Ramos (cell line): ENCODE measurements around the gene VDAC2.
"Not testable (repeated sequence)": the region's sequence is repeated elsewhere in the genome, so short reads cannot be mapped to it uniquely, and the experiment has no call there.

ENCODE experiments used
- in situ Hi-C: fragments of 300-500 bp; cut with MboI; formaldehyde crosslinking; loops from one replicate; pipeline ENCODE4 v1.14.3; 2022; ENCODE audit warnings: low sequenced_read_pairs; ENCODE audit not compliant: unreplicated experiment

Gene VDAC2, protein sequence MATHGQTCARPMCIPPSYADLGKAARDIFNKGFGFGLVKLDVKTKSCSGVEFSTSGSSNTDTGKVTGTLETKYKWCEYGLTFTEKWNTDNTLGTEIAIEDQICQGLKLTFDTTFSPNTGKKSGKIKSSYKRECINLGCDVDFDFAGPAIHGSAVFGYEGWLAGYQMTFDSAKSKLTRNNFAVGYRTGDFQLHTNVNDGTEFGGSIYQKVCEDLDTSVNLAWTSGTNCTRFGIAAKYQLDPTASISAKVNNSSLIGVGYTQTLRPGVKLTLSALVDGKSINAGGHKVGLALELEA

DNA sequence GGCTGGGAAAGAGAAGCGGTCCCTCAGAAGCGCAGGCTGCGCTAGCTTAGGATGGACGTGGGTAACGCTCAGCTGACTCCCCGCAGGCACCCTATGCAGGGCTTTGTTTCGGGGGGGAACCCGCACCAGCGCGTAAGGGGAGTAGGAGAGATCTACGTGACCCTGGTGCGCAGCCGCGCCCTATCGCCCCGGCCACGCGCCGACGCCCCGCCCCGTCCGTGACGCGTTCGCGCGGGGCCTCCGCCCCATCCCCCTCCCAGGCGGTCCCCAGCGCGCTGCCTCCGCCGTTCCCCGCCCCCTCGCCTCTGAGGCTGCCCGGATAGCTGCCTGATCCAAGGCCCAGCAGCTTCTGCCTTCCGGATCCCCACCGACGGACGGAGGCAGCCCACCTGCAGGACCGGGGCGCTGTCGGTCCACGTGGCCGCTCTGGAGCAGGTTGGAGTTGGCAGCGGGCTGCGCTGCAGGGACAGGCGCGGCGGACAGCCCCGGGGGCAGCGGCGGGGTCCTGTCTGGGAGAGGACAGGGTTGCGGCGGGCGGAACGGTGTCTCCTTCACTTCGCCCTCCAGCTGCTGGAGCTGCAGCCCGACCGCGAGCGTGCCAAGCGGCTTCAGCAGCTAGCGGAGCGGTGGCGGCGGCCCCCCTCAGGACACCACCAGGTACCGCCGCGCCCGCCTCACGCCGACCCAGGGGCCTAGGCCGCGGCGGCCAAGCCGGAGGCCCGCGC, at the start of gene VDAC2:
TSS of gene VDAC2 (plus strand) at position 515 of the 725 bp plus-strand sequence. CDS start 363 bp downstream, outside the sequence.
- in situ Hi-C loops: no loop called here

DNA sequence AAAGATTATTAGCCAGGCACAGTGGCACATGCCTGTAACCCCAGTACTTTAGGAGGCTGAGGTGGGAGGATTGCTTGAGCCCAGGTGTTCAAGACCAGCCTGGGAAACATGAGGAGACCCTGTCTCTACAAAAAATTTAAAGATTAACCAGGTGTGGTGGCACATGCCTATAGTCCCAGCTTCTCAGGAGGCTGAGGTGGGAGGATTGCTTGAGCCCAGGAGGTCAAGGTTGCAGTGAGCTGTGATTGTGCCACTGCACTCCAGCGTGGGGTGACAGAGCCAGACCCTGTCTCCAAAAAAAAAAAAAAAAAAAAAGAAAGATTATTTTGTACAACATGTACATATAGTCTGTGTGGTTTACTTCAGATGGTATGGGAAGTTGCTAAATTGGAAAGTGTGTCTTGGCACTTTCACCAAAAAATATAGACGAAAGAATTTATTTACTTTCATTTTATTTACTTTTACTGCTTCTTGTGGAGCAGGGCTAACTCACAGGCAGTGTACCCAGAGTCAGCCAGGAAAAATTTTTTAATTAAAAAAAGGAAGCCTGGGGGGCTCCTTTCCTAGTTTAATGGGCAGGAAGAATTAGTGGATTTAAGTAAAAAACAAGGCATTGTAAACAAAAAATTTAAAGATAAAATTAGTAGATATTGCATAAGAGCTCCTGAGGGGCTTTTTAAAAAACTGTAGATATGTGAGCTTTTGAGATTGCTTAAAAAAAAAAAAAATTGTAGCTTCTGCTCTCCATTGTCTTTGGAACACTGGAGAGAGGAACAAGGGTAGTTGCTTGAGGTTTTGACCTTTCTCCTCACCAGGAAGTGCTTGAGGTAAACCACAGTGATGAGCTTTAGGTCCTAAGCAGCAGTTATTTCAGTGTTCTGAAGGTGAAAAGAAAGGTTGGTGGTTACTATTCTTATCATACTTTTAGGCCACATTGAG, 44.6 kb upstream of the VDAC2 start:
- in situ Hi-C loops: no loop called here

DNA sequence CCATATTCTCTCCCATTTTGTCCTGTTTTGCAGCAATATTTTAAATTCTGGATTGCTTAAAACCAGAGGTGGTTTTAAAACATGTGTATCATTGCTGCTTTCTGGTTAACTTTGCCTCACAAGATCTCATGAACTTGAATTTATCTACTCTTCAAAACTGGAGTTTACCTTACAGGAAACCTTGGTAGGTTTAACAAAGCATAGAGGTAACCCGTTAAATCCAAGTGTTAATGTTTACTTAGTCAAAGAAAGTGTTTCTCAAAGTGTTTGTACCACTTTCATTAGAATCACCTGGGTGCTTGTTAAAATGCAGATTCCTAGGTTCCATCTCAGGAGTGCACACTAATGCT, 44.0 kb upstream of the VDAC2 start:
- in situ Hi-C loops: no loop called here

DNA sequence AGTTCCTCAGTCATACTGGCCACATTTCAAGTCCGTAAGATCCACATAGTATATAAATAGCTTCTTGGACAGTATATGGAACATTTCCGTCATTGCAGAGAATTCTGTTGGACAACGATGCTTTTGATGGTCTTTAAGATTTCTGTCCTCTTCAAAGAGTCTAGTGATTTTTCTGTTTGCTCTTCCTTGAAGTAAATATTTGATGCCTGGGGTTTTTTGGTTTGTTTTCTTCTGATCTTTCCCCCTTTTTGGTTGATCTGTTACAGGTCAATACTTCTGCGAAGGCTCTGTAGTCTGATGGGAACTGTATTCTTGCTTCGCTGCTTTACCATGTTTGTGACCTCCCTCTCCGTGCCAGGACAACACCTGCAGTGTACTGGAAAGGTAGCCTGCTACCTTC, 42.3 kb upstream of the VDAC2 start:
- in situ Hi-C loops: no loop called here

DNA sequence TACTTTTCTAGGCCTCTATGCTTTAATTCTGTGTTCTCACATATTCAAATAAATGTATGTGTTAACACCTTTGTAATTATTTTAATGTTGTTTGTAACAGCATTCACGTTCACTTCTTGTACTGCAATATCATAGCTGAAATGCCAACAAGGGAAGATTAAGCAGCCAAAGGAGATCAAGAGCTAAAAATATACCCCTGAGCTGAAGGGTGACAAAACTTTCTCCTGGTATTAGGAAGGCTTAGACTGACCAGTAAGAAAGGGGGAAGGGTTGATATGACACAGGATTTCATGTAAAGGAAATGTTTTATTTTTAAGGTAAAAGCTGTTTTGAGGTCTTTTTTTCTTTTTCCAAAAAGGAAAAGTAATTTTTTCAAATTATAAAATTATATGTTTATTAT, 40.4 kb upstream of the VDAC2 start:
- in situ Hi-C loops: no loop called here

DNA sequence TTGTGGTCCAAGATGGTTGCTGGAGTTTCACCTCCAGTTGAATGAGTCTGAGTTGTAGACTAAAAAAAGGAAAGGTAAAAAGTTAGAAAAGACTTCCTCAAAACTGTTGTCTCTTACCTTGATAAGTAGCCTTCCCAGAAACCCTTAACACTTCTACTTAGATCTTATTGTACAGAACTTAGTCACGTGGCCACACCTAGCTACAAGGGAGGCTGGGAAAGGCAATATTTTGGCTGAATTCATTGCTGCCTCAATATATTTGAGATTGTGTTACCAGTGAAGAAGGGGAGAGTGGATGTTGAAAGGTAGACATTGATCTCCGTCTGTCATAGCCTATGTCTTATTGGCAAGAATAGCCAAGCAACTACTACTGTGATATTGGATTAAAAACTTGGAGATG, 35.5 kb upstream of the VDAC2 start:
- in situ Hi-C loops: no loop called here

DNA sequence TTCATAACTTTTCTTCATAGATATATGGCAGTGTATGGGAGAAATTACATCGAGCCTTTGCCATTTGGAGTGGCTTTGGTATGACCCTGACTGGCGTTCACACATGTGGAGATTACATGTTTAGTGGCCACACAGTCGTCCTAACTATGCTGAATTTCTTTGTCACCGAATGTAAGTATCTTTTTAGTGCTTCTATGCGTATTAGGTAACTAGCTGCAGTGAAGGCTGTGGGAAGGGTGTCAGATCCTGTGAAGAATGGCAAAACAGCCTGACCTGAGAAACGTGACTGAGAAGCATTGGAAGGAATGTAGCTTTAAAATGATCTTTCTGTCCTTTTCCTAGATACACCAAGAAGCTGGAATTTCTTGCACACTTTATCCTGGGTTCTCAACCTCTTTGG, 34.5 kb upstream of the VDAC2 start:
- in situ Hi-C loops: no loop called here

DNA sequence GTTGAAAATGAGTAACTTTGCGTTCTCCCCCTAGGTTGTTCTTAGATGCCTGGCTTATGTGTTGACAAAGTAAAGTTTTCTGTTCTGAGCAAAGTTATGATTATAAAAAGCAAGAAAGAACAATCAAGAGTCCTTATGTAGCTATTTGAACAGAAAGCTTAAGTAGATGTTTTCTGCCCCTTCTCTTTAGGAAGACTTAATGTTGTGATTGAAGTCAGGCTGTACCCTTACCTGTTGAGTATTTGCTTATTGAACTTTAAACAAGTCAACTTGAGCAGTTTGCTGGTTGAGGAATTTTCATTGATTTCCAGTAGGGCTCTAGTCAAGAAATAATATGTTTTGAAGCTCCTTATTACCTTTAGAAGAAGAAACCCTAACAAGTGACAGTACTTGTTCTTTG, 33.9 kb upstream of the VDAC2 start:
- in situ Hi-C loops: no loop called here

DNA sequence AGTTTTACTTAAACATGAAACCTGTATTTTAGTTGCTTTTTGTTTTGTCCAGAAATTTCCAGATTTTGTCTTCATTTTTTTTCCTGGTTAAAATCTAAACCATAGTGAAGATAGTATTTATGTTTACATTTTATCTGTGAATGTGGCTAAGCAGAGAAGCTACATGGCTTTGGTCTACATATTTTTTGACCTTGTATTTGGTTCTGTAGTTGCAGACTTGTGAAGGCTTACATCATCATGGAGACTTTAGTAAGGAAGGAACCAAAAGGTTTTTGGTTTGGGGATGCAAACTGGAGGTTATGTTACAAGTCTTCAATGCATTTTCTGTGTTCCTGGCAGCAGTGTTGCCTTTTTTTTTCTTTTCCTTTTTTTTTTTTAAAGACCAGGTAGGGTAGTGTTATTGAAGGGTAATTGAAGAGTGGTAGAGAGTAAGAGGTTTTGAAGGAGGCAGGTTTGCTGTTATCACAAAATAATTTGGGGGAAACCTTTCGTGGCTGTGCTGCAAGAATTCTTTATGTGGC, 30.9 kb upstream of the VDAC2 start:
- in situ Hi-C loops: no loop called here

DNA sequence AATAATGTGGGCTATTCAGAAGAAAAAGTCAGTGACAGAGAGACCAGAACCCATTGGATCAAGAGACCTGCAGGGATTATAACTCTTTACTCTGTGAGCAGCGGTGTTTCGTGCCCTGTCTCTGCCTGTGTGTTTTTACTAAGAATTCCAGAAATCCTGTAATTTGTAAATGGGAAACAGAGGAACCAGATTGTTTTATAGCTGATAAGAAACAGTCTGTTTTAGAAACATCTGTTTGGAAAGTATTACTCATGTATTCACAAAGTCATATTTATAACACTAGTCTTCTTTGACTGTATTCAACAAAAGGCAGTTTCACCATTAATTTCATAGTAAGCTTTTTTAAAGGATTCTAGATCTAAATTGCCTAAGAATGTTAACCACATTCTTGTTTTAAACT, 30.0 kb upstream of the VDAC2 start:
- in situ Hi-C loops: no loop called here

DNA sequence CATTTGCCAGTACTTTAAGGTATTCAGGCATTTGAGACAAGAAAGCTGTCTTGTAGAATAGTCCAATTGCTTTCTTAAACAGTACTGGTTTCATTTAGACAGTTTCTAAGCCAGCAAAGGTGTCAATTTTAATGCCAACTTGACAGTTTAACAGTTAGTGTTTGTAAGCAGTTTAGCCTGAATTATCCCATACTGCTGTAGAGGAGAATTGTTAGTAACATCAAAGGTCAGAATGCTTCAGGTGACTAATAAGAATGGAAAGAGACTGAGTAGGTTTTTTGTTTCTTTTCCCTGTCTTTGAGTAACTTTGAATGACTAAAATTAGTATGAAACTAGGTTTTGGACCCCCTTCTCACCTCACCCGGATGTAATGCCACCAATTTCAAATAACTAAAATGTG, 29.5 kb upstream of the VDAC2 start:
- in situ Hi-C loops: no loop called here

DNA sequence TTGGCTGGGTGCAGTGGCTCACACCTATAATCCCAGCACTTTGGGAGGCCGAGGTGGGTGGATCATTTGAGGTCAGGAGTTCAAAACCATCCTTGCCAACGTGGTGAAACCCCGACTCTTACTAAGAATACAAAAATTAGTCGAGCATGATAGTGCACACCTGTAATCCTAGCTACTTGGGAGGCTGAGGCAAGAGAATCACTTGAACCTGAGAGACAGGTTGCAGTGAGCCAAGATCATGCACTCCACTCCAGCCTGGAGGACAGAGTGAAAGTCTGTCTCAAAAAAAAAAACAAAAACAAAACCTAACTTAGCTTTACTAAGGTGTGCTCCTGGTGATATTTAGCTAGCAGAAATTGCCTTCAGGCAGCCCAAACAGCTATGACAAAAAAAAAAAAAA, 24.3 kb upstream of the VDAC2 start:
- in situ Hi-C loops: no loop called here

DNA sequence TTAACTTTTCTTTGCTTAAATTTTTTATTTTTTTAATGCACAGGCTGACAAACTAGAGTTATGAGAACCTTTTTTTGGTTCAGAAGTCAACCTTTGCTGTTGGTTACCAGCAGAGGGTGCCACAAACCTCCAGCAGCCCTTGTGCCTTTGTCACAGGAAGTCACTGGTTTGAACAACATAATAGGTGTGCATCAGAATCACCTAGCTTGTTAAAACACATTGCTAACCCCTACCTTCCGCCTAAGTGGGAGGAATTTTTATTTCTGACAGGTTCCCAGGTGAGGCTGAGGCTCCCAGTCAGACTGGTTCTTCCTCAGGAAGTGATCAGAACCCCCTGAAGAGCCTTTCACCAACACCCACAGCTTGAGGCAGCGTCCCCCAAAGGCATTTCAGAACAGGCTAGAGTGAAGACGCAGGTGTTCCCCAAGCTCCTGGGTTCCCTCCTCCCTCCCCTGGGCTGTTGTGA, 22.6 kb upstream of the VDAC2 start:
- in situ Hi-C loops: no loop called here

DNA sequence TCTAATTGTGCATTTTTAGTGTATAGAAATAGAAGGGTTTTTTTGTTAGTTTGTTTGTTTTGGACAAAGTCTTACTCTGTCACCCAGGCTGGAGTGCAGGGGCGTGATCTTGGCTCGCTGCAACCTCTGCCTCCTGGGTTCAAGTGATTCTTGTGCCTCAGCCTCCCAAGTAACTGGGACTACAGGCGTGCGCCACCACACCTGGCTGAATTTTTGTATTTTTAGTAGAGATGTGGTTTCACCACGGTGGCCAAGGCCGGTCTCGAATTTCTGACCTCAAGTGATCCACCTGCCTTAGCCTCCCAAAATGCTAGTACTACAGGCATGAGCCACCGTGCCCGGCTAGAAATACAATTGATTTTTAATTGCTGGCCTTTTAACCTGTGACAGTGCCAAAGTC, 22.1 kb upstream of the VDAC2 start:
- in situ Hi-C loops: not testable (repeated sequence)

DNA sequence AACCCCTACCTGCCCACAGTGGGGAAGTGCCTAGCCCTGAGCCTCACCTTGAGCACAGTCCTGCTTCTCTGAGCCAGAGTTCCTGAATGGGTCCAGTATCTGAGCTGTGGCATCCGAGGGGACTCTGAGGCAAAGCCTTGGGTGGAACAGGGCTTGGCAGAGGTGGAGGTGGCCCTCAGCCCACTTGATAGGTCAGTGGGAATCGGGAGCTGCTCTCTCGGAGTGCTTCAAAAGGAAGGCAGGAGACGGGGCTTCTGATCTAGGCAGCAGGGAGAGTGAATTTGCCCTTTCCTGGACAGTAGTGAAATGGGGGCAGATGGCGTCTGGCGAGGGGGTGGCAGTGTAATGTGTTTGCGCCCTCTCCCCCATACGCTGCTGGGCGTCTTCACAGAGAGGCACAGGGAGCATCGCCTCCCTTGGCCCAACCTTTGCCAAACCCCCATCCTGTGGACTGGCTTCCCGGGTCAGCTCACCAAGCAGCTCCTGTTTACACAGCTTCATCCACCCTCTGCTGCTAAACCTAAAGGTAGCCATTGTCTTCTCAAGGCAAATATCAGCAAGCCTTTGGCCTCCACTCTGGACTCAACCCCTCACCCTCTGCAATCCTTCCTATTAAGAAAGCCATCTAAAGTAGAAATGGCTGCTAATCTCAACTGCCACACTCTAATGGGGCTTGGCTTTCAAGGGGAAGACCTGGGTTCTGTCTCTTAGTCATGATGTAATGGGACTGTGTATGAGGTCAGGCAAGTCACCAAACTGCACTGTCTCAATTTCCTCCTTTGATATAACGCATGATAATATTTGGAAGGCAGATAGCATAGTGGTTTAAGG, 21.1 kb upstream of the VDAC2 start:
- in situ Hi-C loops: no loop called here

DNA sequence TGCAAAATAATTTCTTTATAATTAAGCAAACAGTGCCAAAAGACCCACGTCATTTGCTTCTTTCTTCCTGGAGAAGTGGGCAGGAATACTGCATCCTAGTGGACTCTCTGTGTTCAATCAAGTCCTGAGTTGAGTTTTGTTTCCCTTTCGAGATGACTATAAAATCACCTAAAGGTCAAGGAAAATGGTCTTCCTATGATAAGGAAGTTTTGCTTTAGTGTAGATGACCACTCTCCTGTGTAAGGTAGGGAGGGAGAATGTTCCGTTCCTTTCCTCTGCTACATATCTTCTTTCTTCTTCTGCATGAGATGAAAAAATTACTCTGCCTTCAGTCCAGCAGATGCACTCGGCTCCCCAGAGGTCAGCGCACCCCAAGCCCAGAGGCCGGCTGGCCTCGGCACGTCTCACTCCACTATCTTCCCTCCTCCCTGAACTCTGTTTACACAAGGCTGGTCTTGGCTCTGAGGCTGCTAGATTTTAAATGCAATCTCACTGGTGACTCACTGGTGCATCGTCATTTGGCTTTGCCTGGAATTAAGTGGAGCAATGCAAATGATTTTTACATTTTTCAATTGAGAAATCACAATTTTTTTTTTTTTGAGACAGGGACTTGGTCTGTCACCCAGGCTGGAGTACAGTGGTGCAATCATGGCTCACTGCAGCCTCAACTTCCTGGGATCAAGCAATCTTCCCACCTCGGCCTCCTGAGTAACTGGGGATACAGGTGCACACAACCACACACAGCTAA, 18.6 kb upstream of the VDAC2 start:
- in situ Hi-C loops: no loop called here

DNA sequence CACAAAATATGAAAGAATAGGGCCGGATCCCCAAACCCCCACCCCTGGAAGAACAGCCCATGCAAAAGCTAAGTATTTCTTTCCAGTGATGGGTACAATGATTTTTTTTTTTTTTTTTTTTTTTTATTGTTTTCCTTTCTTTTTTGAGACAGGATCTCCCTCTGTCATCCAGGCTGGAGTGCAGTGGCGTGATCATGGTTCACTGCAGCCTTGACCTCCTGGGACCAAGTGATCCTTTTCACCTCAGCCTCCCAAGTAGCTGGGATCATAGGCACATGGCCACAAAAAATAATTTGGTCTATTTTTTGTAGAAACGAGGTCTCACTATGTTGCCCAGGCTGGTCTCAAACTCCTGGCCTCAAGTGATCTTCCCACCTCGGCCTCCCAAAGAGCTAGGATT, 16.0 kb upstream of the VDAC2 start:
- in situ Hi-C loops: not testable (repeated sequence)

DNA sequence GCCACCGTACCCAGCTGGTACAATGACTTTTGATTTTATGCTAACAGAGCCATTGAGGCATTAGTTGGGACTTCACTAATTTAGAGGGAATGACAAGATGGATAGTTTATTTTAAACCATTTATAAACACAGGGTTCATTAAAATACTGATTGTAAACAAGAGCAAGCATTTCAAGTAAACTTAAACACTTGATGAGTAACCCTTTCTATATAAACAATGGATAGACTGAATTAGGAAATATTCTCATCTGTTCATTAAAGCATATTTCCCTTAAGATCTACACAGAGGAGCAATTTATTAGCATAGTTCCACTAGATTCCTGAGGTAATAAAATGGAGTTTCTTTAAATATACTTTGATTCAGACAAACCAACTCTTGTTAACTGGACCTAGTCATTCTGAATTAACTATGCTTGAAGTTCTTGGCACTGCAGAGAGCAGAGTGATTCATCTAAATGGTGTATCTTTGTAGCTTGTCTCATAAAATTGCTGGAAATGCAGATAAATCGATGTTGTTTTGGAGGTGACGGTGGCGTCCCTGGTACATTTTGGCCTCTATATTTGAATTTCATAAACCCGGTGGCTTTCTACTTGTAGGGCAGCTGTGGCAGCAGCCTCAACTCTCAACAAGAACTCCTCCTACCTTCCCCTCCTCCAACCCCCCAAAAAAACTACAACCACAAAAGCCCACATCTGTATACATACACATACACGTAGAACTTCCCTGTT, 15.4 kb upstream of the VDAC2 start:
- in situ Hi-C loops: no loop called here

DNA sequence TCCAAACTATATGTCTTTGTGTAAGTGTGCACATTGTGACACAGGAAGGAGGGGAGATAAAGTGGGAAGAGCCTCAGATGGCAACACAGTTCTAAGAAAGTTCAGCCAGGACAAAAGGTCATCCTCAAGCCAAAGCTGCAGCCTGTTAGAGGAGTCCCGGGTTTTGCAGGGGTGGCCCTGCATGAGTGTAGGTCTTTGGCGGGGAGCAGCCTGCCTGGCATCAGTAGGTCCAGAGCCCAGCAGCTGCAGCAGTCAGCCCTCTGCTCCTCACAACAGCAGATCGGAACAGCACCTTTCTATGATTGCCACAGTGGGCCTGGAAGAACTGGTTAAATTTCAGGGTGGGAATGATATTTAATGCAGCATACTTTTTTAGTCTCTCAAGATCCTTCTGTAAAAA, 13.5 kb upstream of the VDAC2 start:
- in situ Hi-C loops: no loop called here
